ENCODE measurements around the gene GLB1L3. TPM values are rescaled to one million over a fixed set of nuclear protein-coding genes. Genes with fewer than 3 reads are reported as not detected.

The GLB1L3 gene
- total and polyA plus RNA-seq, 3 donors from 2014 or later = 13.2 to 21.3 (median 15.6) TPM

DNA sequence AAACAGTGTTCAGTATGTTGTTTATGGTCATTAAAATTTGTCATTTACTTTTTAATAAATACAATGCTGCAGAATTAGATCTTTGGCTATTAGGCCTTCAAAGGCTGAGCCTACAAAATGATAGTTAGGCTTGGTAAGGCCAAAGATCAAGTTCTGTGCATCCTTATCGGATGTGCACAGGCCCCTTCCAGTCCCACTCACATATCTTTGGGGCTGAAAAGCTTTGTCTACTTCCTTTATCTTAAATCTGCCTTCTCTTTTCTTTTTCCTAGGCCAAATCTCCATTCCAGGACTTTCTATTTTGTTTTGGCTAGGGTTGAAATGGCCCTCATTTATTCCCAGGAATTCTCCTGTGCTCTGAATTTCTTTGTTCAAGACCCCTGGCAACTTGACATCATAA is 52.3 kb downstream of the GLB1L3 start:
- Histone ChIP-seq H3K4me1 (peaks cover 11% of the 10 kb centered on the region), H3K4me3 (no peak overlapping the region), H3K9me3 (no peaks in the 10 kb centered on the region), H3K27me3 (no peaks in the 10 kb centered on the region), H3K27ac (no peak overlapping the region), H3K36me3 (ENCODE audit: low read depth, missing control alignments) (no peaks in the 10 kb centered on the region)
- DNase-seq = no peak
- WGBS, 2 donors = 68 to 89% methylated on average over 1 of the region's 1 CpG
- intact Hi-C loops (cut with DNase I; ENCODE audit: low total_unique reads) = loop anchor here (10.0 kb wide), 1 partner anchor 54 kb away; the partner anchor contains the start of gene GLB1L3
- TF ChIP-seq POLR2A (IDR thresholded peaks at IDR 0.05) = no peak
- TF ChIP-seq, protein P1, sequence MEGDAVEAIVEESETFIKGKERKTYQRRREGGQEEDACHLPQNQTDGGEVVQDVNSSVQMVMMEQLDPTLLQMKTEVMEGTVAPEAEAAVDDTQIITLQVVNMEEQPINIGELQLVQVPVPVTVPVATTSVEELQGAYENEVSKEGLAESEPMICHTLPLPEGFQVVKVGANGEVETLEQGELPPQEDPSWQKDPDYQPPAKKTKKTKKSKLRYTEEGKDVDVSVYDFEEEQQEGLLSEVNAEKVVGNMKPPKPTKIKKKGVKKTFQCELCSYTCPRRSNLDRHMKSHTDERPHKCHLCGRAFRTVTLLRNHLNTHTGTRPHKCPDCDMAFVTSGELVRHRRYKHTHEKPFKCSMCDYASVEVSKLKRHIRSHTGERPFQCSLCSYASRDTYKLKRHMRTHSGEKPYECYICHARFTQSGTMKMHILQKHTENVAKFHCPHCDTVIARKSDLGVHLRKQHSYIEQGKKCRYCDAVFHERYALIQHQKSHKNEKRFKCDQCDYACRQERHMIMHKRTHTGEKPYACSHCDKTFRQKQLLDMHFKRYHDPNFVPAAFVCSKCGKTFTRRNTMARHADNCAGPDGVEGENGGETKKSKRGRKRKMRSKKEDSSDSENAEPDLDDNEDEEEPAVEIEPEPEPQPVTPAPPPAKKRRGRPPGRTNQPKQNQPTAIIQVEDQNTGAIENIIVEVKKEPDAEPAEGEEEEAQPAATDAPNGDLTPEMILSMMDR (IDR thresholded peaks at IDR 0.05) = no peak

DNA sequence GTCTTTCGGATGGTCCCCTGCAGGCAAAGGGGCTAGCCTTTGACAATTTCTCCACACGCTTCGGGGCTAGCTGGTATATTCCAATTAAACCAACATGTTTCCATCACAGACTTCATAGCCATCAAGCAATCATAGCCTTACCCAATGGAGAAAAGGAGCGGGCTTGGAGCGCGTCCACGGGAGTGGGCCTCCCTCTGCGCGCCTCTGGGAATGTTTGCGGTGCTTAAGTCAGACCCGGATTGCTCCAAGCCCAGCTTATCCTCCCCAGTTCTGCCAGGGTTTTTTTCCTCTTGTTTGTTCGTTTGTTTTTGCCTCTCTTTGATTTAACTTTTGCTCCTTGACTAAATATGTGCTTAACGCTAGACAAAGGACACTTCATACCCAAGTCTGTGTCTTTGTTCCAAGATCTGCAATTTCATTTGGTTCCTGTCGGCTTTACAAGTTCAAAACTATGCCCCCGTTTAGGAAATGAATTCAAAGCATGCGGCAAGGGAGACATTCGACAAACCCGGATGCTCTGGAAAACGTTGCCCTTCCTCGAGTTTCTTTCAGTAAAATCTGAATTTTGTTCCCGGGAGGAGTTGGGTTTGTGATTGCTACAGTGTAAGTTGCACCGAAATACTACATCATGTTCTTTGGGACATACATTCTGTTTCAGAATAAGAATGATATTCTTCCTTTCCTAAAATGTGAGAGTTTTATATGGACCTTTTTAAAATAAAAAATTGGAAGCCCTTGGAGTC is 54.6 kb downstream of the GLB1L3 start:
- Histone ChIP-seq H3K4me1 (peaks cover 11% of the 10 kb centered on the region), H3K9me3 (no peaks in the 10 kb centered on the region), H3K36me3 (ENCODE audit: low read depth, missing control alignments) (no peaks in the 10 kb centered on the region), H3K27ac (peak overlapping the region in 1 of 2 donors; percentile 63), H3K4me3 (peak overlapping the region; percentile 48 to 59), H3K27me3 (no peaks in the 10 kb centered on the region)
- intact Hi-C loops (cut with DNase I; ENCODE audit: low total_unique reads) = no loop called here
- DNase-seq = no peak
- no peak for TF ChIP-seq POLR2A (IDR thresholded peaks at IDR 0.05)
- TF ChIP-seq, protein P1 (IDR thresholded peaks at IDR 0.05) = no peak
- WGBS, 2 donors = 16 to 26% methylated on average over 22 of the region's 22 CpGs

DNA sequence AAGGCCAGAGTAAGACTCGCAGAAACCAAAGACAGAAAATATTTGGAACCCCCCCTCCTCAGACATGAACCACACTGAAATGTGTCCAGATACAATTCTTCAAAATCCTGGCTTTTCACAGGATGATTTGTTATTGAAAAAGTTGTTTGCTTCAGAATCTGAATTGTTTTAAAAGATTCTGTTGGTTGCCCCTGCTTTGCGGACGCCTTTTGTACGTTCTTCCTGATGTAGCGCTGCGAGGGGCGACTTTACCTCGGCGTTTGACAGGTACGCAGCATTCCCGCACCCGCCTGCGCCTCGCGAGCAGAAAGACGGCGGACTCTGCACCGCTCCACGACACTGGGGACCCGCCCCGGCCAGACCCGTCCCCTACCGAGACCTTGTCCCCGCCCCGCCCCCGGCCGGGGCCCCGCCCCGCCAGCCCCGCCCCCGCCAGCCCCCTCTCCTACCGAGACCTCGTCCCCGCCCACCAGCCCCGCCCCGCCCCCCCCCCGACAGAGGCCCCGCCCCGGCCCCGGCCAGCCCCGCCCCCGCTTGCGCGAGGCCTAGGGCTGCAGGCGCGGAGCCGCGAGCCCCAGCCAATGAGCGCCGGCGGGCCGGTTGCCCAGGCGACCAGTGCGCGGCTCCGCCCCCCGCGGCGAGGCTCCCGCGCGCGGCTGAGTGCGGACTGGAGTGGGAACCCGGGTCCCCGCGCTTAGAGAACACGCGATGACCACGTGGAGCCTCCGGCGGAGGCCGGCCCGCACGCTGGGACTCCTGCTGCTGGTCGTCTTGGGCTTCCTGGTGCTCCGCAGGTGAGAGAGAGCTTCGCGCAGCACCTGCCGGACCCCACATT is 55.4 kb downstream of the GLB1L3 start, which contains the start of gene GLB1L2:
Gene GLB1L2, plus strand, starts transcription at position 635 of the 835 bp plus-strand sequence. Its CDS starts 74 bp downstream, at position 709.
- TF ChIP-seq POLR2A (IDR thresholded peaks at IDR 0.05) = no peak
- TF ChIP-seq, protein P1 (IDR thresholded peaks at IDR 0.05) = no peak
- DNase-seq = peak; percentile 82
- Histone ChIP-seq H3K27me3 (no peaks in the 10 kb centered on the region), H3K4me3 (peak within 1 kb of the TSS; percentile 61 to 76), H3K27ac (peak within 1 kb of the TSS in 1 of 2 donors; percentile 15), H3K36me3 (ENCODE audit: low read depth, missing control alignments) (no peaks in the 10 kb centered on the region), H3K9me3 (no peaks in the 10 kb centered on the region), H3K4me1 (peaks cover 11% of the 10 kb centered on the region)
- intact Hi-C loops (cut with DNase I; ENCODE audit: low total_unique reads) = no loop called here
- WGBS, 2 donors = 0 to 1% methylated on average over 5 to 56 of the region's 80 CpGs

DNA sequence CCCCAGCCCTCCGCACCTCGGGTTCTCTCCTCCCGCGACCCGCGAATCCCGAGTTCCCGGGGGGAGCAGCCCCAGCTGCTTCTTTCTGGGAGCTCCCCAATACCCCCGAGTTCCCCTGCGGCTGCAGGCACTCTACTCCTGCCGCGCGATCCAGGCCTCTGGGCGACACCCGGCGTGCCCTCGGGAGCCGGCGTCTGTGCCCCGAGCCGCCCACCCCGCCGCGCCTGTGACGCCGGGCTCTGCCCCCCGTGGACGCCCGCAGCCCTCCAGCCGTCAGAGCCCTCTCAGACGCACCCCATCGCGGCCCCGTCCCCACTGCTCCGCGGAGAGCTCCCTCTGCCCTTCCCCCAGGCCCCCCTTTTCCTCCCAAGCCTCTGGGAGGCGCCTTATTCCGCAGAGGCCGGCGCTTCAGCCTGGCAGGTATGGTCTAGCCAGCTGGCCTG is 56.0 kb downstream of the GLB1L3 start:
- intact Hi-C loops (cut with DNase I; ENCODE audit: low total_unique reads) = no loop called here
- Histone ChIP-seq H3K27ac (no peak overlapping the region), H3K27me3 (no peaks in the 10 kb centered on the region), H3K4me3 (peak overlapping the region; percentile 61 to 76), H3K4me1 (peaks cover 11% of the 10 kb centered on the region), H3K9me3 (no peaks in the 10 kb centered on the region), H3K36me3 (ENCODE audit: low read depth, missing control alignments) (no peaks in the 10 kb centered on the region)
- 1 to 3% methylated on average over 25 to 40 of the region's 40 CpGs for WGBS, 2 donors
- peak; percentile 50 for DNase-seq
- TF ChIP-seq POLR2A (IDR thresholded peaks at IDR 0.05) = no peak
- TF ChIP-seq, protein P1 (IDR thresholded peaks at IDR 0.05) = no peak
